GM21529 (cell line): Measurements from ENCODE around the gene TMEM62.
"Not testable (repeated sequence)": the region's sequence is repeated elsewhere in the genome, so short reads cannot be mapped to it uniquely, and the experiment has no call there.

Experiments used
- ATAC-seq: cut with Tn5 transposase; IDR thresholded peaks from one replicate; pipeline ENCODE4 v1.9.1; 2021; ENCODE audit not compliant: unreplicated experiment

TMEM62 gene

DNA sequence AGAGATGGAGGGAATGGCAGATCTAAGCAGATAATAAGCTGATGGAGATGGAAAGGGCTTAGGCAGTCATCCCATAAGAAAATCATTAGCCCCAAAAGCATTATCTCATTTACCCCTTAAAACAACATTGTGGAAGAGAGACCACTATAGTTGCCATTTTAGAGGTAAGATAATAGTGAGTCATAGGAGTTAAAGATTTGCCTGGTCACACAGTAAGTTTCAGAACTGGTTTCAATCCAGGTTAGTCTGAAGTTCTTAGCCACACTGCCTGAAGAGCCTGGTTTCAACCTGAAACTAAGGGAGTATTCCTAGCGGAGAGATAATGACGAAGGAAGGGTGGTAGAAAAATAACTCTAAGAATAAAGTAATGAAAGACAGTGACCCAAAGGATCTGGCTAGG is 14.6 kb upstream of the TMEM62 start:
- peak; percentile 42 for ATAC-seq

DNA sequence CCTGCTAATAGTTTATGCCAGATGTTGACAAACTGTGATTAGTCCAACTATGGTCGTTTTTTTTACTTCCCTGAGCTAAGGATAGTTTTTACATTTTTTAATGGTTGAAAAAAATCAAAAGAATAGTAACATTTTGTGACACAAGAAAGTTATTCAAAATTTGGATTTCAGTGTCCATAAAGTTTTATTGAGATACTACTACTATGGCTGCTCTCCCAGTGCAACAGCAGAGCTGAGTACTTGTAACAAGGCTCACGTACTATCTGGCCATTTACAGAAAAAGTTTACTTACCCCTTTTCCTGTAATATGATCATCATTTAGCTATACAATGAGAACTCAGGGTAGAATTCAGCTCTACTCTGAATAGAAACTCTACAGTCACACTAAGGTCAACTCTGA is 11.5 kb upstream of the TMEM62 start:
- no peak for ATAC-seq

DNA sequence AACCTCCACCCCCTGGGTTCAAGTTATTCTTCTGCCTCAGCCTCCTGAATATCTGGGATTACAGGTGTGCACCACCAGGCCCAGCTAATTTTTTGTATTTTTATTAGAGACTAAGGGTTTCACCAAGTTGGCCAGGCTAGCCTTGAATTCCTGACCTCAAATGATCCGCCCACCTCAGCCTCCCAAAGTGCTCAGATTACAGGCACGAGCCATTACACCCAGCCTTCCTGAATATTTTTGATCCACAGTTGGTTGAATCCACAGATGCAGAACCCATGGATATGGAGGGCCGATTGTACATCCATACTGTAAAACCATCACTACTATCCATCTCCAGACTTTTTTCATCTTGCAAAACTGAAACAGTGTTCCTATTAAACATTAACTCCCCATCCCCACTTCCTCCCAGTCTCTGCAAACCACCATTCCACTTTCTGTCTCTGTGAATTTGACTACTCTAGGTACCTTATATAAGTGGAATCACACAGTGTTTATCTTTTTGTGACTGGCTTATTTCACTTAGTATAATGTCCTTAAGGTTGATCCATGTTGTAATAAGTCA is 8.2 kb upstream of the TMEM62 start:
- no peak for ATAC-seq

DNA sequence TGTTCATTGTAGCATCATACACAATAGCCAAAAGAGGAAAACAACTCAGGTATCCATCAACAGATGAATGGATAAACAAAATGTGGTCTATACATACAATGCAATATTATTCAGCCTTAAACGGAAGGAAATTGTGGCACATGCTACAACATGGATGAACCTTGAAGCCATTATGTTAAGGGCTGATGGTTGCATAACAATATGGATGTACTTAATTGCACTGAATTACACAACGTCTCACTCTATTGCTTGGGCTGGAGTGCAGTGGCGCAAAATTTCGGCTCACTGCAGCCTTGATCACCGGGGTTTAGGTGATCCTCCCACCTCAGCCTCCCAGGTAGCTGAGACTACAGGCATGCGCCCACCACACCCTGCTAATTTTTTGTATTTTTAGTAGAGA is 7.0 kb upstream of the TMEM62 start:
- ATAC-seq, result no peak

DNA sequence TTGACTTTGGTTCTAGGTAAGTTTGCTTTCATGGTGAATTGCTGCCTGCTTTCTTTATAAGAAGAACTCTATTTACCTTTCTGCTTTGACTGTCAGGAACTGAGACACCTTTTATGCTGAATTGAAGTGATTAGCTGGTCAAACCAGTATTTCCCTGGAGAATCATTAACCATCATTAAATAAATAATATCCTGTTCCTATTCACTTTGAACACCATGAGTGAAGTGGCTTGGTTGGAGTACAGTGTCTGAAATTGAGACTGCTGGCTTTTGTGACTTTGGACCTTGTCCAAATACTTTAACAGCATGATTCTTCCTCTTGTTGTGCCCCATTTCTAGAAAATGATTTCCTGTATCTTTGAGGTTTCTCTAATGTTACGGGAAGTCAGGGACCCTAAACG is 5.6 kb upstream of the TMEM62 start:
- no peak for ATAC-seq

DNA sequence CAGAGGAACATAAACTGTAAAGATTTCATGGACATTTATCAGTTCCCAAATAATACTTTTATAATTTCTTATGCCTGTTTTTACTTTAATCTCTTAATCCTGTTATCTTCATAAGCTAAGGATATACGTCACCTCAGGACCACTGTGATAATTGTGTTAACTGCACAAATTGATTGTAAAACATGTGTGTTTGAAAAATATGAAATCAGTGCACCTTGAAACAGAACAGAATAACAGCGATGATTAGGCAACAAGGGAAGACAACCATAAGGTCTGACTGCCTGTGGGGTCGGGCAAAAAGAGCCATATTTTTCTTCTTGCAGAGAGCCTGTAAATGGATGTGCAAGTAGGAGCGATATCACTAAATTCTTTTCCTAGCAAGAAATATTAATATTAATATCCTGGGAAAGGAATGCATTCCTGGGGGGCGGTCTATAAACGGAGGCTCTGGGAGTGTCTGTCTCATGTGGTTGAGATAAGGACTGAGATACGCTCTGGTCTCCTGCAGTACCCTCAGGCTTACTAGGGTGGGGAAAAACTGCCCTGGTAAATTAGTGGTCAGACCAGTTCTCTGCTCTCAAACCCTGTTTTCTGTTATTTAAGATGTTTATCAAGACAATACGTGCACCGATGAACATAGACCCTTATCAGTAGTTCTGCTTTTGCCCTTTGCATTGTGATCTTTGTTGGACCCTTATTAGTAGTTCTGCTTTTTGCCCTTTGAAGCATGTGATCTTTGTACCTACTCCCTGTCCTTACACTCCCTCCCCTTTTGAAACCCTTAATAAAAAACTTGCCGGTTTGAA is 5.0 kb upstream of the TMEM62 start:
- ATAC-seq, result not testable (repeated sequence)

DNA sequence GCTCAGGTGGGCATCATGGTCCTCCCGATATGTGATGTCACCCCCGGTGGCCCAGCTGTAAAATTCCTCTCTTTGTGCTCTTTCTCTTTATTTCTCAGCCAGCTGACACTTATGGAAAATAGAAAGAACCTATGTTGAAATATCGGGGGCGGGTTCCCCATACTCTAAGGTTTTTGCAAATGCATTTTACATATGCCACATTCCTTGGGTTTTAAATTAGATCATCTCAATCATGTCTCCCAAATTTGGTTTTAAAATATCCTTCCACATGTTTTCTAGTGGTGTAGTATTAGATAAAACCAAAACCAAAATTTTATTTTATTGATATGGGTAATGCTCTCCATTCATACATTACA is 4.4 kb upstream of the TMEM62 start:
- ATAC-seq, result no peak

DNA sequence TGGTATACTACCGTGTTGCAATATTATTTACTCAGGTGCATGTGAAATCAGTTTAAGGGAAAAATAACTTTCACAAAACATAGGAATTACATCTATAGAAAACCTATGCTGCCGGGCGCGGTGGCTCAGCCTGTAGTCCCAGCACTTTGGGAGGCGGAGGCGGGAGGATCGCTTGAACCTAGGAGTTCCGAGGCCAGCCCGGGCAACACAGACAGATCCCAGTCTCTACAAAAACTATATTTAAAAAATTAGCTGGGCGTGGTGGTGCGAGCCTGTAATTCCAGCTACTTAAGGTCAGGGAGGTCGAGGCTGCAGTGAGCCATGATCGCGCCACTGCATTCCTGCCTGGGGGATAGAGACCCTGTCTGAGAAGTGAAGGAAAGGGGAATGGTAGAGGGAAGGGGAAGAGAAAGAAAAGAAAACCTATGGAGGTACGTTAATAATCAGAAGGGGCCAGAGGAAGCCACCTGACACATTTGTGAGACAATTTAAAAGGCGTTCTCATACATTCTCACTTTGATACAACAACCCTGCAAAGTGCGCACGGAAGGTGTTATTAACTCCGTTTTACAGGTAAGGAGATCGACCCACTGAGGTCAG is 456 bp upstream of the TMEM62 start:
- no peak for ATAC-seq

DNA sequence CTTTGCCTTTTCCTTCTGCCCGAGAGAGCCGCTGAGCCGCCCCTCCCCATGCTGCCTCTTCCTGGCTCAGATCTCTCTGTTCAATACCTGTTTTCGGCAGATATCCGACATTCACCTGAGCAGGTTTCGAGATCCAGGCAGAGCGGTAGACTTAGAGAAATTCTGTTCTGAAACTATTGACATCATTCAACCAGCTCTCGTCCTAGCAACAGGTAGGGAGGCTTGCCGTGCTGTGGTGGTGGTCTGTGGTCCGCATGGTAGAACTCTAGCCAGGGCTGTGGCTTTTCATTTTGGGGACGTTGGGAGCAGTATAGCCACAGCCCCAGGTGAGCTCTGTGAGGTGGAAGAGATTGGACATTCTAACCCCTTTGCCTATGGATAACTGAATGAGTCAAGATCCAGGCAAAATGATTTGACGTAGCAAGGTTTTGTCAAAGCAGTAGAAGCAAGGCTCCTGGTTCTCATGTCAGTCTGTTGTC is 810 bp downstream of the TMEM62 start:
- peak; percentile 11 for ATAC-seq

DNA sequence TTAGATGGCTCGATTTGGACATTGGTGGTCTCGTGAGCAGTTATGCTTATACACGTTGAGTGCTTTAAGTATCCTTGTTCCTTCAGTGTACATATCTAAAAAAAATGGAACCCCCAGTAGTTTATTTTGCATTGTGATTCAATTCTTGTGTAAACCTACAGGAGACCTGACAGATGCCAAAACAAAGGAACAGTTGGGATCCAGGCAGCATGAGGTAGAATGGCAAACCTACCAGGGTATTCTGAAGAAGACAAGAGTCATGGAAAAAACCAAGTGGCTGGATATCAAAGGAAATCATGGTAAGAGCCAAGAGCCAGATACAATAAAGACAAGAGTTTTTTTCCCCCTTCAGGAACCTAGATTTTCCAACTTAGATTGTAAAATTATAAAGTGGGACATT is 2.0 kb downstream of the TMEM62 start:
- no peak for ATAC-seq

DNA sequence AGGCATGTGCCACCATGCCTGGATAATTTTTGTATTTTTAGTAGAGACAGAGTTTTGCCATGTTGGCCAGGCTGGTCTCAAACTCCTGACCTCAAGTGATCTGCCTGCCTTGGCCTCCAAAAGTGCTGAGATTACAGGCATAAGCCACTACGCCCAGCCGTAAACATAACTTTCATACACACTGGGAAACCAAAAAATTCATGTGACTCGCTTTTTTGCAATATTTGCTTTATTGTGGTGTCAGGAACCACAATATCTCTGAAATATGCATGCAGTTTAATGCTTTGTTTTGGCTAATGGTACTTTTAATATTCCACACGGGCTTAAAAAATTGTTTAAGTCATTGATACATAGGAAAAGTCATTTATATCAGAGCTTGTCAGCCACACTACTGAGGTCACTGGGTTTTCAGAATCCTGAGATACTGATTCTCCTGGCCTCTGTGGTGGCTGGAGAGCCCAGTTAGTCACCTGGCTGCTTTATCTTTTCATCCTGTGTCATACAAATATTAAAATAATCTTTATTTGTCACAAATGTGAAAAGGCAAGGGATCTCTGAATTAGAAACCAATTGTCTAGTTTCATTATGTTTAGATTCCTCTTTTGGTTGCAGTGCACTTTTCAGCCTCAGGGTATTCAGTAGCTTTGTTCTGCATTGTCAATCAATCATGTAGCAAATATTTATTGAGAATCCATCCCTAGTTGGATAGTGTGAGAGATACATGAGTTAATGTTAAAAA is 10.0 kb downstream of the TMEM62 start:
- no peak for ATAC-seq

DNA sequence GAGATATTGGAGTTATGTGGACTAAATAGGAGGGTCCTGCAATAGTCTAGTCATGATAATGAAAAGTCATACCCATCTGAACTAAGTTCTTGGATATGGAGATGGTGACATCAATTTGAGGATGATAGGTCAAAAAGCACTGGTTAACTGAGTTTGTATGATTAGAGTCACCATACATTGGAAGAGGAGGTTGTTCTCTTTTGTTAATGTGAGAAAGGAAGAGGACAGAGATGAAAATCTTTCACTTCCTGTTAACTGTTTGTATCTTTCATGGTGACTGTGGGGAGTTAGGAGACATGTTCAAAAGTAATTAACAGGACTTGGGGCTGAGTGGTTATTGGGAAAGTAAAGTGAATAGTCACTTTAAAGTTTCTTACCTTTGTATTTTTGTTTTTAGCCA is 11.1 kb downstream of the TMEM62 start:
- no peak for ATAC-seq

DNA sequence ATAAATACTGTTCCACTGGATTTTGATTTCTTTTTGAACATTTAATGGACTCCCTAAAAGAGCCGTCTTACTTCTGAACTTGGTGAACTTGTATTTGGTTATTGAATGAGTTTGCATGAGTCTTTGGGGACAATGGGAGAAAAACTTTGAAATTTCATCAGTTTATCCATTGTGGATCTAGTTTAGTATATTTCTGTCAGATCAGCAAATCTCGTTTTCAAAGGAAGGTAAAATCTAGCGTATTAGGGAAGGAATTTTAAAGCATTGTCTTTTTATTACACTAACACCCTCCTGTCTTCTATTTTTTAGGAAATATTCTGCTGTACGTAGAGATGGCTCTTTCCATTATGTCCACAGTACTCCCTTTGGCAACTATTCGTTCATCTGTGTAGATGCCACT is 12.8 kb downstream of the TMEM62 start:
- no peak for ATAC-seq

DNA sequence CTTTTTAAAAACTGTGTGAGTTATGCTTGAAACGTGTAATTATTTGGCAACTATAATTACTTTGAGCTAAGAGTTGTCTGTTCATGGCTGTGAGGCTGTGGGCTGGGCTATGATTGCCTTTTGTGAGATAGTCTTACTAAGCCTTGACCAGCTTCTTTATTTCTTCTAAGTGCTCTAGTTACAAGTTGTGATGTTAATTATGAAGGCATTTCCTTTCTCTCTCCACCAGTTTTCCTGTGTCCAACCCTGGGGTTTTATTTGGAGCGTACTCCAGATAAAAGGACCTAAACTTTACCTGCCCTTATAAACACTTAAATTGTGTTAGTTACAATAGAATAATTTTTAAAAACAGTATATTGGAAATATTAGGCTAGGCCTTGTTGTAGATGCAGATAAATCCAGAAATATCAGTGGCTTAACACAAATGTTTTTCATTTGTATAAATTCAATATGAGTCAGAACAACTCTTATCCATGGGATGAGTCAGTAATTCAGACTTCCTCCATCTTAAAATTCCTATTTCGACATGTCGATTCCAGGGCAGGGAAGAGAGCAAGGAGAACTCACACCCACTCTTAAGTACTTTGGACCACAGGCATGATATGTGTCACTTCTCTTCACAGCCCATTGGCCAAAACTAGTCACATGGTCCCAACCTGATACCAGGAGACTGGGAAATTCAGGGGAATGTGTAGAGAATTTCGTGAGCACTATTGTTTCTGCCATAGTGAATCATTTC is 17.0 kb downstream of the TMEM62 start:
- ATAC-seq, result no peak

DNA sequence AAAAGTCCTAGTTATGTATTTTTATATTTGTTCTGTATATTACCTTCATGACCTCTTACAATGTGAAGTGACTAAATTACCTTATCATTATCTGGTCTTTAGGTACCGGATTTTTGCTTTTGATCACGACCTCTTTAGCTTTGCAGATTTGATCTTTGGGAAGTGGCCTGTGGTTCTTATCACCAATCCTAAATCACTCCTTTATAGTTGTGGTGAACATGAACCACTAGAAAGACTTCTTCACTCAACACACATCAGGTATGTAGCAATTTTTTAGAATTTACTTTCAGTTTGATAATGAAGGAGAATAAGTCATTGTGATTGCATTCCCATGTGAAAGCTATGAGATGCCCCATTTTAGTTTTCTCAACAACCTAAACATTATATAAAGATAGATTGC is 18.3 kb downstream of the TMEM62 start:
- ATAC-seq, result no peak

DNA sequence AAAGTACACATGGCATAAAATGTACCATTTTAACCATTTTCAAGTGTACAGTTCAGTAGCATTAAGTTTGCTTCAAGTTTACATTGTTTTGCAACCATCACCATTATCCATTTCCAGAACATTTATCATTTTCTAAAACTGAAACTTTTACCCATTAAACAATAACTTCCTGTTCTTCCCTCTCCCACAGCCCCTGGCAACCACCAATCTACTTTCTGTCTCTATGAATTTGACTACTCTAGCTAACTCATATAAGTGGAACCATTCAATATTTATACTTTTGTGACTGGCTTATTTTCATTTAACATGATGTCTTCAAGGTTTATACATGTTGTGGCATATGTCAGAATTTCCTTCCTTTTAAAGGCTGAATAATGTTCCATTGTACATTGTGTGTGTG is 19.9 kb downstream of the TMEM62 start:
- ATAC-seq, result no peak

DNA sequence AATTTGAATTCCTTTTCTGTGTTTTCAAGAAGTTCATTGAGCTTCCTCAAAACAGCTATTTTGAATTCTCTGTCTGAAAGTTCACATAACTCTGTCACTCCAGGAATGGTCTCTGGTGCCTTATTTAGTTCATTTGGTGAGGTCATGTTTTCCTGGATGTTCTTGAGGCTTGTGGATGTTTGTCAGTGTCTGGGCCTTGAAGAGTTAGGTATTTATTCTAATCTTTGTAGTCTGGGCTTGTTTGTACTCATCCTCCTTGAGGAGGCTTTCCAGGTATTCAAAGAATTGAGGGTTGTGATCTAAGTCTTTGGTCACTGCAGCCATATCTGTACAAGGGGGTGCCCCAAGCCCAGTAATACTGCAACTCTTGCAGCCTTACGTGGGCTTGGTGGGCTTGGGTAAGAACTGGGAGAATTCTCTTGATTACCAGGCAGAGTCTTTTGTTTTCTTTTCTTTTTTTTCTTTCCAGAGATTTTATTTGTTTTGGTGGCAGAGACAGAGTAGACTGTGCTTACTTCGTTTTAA is 32.5 kb downstream of the TMEM62 start:
- no peak for ATAC-seq

DNA sequence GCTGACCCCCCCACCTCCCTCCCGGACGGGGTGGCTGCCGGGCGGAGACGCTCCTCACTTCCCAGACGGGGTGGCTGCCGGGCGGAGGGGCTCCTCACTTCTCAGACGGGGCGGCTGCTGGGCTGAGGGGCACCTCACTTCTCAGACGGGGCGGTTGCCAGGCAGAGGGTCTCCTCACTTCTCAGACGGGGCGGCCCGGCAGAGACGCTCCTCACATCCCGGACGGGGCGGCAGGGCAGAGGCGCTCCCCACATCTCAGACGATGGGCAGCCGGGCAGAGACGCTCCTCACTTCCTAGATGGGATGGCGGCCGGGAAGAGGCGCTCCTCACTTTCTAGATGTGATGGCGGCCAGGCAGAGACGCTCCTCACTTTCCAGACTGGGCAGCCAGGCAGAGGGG is 33.9 kb downstream of the TMEM62 start:
- not testable (repeated sequence) for ATAC-seq

DNA sequence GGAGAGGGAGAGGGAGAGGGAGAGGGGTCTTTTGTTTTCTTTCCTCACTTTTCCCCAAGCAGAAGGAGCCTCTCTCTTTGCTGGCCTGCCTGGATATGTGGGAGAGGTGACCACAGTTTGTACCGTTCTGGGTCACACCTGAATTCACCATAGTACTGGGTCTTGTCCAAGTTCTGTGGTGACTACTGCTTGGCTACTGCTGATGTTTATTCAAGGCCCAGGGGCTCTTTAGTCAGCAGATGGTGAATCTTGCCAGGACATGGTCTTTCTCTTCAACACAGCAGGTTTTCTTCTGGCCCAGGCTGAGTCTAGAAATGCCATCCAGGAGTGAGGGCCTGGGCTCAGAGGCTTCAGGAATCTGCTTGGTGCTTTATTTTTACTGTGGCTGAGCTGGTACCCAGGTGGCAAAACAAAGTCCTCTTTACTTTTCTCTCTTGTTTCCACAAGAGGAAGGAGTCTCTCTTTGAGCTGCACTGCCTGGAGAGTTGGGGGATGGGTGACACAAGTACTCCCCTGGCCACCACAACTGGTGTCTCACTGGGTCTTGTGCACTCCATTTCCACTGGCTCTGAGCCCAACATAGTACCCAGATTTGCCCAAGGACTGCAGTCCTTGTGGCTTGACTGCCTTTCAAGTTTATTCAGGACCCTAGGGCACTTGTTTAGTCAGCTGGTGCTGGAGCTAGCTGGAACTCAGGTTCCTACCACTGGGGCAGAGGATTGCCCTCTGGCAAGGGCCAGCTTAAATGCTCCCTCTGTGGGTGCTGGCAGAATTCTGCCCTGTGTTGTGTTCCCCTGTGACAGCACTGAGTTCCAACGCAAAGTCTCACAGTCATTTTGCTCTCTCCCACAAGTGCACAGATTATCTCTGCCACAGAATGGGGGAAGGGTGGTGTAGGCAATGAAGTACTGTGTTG is 35.1 kb downstream of the TMEM62 start:
- no peak for ATAC-seq

DNA sequence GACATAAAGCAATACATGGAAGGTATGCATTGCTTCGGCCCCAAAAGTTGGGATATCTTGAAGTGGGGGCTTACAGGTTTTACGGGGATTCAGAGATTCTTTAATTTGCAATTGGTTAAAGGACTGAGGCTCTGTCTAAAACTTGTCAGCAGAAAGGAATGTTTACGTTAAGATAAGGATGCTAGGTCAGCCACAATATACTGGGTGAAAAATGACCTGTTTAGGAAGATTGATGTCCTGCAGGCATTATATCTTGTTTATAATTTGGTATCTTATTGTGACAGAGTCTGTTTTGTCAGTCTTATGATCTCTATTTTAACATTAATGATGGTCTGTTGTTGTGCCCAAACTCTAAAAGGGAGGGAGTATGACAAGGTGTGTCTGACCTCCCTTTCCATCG is 36.5 kb downstream of the TMEM62 start:
- no peak for ATAC-seq
